PC-9 (cell line): ENCODE measurements around the gene XYLB.

ENCODE experiments used
- CTCF ChIP-seq: fragments of 200-600 bp; sonication (generic); conservative IDR thresholded peaks from 2 replicates; pipeline ENCODE4 v1.6.1; 2017; ENCODE audit warnings: mixed run types, antibody characterized with exemption, mild to moderate bottlenecking, moderate library complexity
- EZH2 ChIP-seq: fragments of 200-600 bp; sonication (generic); IDR thresholded peaks from 2 replicates; pipeline ENCODE4 v1.8.0; 2017; ENCODE audit warnings: antibody characterized with exemption, low read depth

GRCh38 chr3:38317192-38317759 is 29.3 kb upstream of the XYLB start:
- TF ChIP-seq CTCF: no peak
- TF ChIP-seq EZH2: no peak
